G401 (cell line): Measurements from ENCODE around the gene IFNL1. TPM values are rescaled to one million over a fixed set of nuclear protein-coding genes. Genes with fewer than 3 reads are reported as not detected.
"Not testable (repeated sequence)": the region's sequence is repeated elsewhere in the genome, so short reads cannot be mapped to it uniquely, and the experiment has no call there.

Experiments used
- DNase-seq: peaks from one replicate; pipeline ENCODE4 v3.0.0-alpha.2; 2015; ENCODE audit warnings: low spot score
- in situ Hi-C: cut with HindIII; loops from 2 replicates; pipeline ENCODE4 v1.10.0; 2016; ENCODE audit warnings: low sequenced_read_pairs, mixed read lengths
- total RNA-seq: library from RNA; depleted of rRNA; stranded (reverse); fragments of >200 nt; shearing (Covaris generic); gene quantifications from 2 replicates; pipeline ENCODE4 v1.2.3, GENCODE V29; 2014; rRNA removed

Gene IFNL1
- not detected in 2 replicates for total RNA-seq

DNA sequence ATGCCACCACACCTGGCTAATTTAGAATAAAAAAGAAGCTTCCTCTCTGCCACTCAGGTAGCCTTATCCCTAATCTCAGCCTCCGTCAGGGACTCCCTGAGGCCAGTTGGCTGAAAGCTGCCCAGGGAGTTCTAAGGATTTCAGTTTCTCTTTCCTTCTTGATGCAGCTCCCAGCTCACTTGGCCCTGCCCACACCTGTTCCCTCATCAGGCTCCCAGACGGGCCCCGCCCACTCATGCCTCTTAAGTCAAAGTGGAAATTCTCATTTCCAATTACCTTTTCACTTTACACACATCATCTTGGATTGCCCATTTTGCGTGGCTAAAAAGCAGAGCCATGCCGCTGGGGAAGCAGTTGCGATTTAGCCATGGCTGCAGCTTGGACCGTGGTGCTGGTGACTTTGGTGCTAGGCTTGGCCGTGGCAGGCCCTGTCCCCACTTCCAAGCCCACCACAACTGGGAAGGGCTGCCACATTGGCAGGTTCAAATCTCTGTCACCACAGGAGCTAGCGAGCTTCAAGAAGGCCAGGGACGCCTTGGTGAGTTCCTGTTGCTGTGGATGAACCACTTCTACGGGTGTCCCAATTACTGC, at the start of gene IFNL1:
Gene IFNL1, plus strand, starts transcription at position 353 of the 591 bp plus-strand sequence. Its CDS starts 15 bp downstream, at position 368.
- in situ Hi-C loops, result no loop called here

DNA sequence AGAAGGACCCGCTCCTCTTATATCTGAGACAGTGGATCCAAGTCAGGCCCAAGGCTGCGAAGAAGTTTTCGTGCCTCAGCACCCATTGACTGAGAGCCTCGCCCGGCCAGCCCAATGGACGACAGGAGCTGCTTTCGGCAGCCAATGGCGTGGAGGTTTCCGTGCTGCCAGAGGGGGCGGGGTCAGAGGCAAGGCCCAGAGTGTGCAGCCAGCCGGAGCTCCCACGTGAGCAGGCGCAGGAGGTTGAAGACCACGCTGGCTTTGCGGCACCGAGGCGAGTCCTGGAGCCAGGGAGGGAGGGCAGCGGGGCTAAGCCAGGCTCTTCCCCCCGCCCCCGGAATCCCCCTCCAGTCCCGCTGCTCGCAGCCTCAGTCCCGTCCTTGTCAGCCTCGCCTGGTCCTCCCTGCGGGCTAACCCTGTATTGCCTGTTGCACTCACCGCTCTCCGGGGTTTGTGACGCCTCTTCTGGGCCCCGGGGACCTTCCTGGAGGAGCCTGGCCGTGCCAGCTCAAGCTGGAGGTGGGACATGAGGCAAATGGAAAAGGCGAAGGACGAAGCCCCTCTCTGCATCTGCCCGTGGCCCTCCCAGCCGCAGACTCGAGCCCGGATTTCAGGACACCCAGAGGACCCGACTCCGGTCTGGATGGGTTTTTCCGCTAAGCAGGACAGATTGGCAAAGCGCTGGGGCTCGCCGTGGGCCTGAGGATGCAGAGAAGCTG, 49.1 kb upstream of the IFNL1 start:
- in situ Hi-C loops, result no loop called here

More for the DNA sequence above, at the start of gene IFNL1:
- DNase-seq, result no peak

DNA sequence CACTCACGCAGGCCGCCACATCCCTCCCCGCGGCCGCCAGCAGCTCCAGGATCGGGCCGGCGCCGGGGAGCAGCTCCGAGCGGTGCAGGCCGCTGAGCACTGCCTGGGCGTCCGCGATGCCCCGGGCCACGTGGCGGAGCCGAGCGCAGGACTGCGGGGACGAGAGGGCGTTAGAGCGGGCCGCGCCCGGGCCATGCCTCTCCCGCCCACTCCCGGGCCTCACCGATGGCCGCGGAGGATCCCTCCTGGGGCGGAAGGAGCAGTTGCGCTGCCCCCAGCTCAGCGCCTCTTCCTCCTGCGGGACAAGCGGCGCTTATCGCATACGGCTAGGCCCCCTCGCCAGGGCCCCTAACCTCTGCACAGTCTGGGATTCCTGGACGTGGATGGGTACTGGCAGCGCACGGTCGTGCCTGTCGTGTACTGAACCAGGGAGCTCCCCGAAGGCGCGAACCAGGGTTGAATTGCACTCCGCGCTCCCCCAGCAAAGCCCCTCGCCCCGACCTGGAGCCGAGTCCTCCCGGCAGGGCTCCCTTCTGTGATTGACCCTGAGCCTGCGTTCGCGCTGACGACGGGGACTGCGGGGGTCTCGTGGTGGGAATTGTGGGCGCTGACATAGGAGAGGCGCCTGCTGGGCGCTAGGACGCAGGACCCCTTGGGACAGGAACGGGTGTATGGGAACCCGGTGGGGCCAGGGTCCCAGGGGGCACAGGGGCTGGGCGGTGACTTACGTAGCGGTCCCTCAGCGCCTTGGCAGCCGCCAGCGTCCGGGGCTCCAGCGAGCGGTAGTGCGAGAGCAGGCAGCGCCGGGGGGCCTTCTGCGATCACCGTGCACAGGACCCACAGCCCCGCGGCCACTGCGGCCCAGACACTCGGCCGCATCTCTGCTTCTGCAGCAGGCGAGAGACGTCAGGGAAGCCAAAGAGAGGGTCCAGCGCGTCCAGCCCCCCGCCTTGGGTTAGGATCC, 48.2 kb upstream of the IFNL1 start:
- in situ Hi-C loops, result no loop called here

More for the DNA sequence above, 49.1 kb upstream of the IFNL1 start:
- DNase-seq, result peak; percentile 46

DNA sequence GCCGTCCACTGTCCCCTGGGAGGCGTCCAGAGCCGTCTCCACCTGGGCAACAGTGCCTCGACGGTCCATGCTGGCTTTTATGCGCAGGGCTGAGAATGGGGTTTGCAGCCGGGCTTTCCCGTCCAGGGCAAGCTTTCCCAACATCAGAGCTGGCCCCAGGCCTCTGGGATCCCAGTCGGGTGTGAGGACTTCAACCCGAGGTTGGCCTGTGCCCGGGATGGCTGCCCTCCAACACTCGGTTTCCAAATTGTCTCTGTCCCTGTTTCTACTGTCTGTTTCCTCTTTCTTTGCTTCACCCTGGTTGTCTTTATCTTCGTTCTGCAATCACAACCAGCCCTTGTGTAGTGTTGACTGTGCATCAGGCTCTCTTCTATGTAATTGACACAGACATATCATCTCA, 47.4 kb upstream of the IFNL1 start, which contains the start of gene IFNL4:
Gene IFNL4, minus strand, starts transcription at position 51 of the 400 bp plus-strand sequence.
- in situ Hi-C loops, result no loop called here
- no peak for DNase-seq

More for the DNA sequence above, 48.2 kb upstream of the IFNL1 start:
- peak; percentile 5 for DNase-seq

DNA sequence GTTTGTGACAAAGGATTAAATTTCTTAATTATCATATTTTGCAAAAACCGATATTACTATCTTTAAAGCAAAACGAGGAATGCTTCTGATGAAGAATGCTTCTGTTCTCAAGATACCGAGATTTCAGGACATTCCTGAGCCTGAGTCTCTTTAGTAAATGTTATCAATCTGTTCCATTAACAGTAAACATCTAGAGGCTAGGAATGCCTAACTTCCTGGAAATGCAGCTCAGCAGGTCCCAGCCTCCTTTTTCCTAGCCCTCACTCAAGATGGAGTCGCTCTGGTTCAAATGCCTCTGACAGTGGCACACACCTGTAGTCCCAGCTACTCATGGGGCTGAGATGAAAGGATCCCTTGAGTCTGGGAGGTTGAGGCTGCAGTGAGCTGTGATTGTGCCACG, 45.1 kb upstream of the IFNL1 start:
- in situ Hi-C loops, result no loop called here
- DNase-seq, result no peak

DNA sequence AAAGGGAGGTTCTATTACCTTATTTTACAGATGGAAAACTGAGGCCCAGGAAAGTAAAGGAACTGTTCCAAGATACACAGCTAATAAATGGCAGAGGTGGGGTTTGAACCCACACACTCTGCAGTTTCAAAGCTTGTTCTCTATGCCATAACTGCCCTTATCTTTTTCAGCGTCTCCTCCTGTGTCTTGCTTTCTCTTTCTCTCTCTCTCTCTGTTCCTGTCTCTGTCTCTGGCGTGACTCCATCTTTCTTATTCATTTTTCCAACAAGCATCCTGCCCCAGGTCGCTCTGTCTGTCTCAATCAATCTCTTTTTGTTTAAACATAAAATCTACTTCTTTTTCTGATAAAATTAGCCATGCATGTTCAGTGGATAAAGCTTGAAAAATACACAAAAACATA, 44.4 kb upstream of the IFNL1 start:
- in situ Hi-C loops, result no loop called here
- no peak for DNase-seq

DNA sequence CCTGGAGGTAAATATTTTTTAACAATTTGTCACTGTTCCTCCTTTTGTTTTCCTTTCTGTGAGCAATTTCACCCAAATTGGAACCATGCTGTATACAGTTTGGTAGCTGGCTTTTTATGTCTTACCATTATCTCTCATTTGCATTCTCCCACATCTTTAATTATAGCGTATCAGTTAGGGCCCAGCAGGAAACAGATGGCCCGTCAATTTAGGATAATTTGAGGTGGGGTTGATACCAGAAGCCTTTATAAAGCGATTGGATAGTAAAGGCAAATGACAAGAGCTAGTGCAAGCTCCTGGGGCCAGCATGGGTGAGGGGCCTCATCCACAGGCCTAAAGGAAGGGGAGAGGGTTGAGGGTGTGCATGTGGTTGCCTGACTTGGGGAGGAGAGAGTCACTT, 43.7 kb upstream of the IFNL1 start:
- DNase-seq, result no peak
- in situ Hi-C loops, result no loop called here

DNA sequence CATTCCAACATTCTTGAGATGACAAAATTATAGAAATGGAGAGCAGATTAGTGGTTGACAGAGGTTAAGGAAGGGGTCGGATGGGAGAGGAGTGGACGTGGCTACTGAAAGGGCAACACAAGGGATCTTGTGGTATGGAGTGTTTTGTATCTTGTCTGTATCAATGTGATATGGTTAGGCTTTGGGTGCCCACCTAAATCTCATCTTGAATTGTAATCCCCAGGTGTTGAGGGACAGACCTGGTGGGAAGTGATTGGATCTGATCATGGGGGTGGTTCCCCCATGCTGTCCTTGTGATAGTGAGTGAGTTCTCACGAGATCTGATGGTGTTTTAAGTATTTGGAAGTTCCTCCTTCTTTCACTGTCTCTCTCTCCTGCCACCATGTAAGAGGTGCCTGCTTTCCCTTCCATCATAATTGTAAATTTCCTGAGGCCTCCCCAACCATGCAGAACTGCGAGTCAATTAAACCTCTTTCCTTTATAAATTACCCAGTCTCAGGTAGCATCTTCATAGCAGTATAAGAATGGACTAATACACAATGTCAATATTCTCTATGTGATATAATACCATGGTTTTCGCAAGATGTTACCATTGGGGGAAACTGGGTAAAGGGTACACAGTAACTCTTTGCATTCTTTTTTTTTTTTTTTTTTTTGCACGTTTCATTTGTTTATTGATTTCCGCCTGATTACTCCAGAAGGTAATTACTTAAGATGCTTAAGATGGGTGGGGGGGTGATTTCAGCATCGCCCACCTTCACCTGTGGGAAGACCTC, 42.6 kb upstream of the IFNL1 start:
- in situ Hi-C loops, result no loop called here
- no peak for DNase-seq

DNA sequence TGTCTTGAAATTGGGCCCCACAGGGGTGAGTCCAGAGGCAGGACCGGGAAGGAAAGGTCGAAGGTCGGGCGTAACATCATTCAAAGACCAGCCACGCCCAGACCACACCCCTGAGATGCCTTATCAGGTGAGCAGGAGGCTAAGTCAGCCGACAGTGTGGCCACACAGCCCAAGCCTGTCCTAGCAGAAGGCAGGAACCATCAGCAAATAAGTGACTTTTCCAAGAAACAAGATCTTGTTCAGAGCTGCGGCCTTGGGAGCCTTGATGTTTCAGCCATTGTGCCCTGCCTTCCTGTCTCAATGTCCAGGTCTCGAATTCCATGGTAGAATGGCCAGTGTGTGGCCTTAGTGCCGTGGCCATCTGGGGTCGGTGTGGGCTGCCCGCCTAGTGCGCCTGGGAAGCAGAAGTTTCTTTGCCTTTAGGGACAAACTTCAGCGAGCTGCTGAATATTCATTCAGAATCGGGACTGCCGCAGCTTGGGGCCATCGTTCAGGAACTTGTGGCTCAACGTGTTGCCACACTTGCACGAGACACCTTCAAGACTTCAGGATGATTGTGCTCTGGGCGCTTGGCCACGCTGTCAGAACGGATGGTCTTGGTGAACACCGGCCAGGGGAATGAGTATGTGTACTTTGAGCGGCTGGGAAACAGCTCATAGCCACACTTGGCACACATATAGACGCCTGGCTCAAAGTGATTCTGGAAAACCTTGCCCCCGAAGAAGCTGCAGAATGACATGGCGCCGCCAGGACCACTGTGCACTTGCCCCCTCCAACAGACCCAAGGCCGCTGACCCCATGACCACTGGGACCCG, 41.5 kb upstream of the IFNL1 start:
- no peak for DNase-seq
- in situ Hi-C loops, result no loop called here

DNA sequence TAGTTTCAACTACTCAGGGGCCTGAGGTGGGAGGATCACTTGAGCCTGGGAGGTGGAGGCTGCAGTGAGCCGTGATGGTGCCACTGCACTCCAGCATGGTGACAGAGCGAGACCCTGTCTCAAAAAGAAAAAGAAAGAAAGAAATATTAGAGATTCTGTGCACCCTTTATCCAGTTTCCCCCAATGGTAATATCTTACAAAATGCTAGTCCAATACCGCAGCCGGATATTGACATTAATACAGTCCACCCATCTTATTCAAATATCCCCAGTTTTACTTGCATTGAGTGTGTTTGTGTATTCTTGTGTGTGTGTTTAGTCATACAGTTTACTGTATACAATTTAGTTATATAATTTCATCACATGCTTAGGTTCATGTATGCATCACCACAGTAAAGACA, 39.0 kb upstream of the IFNL1 start:
- DNase-seq, result no peak
- in situ Hi-C loops, result no loop called here

DNA sequence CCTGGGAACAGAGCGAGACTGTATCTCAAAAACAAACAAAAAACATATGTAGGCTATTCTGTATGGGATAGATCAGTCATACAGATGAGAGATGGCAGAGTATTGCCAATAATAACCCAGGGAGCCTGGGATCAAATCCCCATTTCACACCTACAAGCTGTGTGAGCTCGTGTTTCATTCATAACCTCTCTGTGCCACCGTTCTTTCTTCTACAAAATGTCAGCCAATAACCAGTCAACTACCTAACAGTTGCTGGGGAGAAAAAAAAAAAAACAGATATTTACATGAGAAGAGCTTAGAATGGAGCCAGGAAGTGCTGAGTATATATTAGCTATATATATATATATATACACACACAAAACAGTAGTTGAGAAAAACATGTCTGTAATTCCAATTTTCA, 34.5 kb upstream of the IFNL1 start:
- no peak for DNase-seq
- in situ Hi-C loops, result no loop called here

DNA sequence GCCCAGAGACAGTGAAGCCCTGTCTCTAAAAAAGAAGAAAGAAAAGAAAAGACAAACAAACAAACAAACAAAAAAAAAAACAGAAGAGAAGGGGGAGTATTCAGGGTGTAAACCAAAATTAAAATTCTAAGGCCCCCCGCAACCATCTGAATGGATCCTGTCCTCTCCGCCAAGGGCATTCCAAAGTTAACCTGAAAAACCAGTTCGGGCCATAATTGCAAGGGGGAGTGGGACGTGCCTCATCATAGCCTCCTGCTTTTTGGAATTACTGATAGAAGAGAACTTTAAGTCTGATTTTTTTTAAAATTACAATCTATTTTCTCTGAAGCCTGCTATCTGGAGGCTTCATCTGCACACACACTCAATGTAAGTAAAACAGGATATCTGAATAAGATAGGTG, 33.7 kb upstream of the IFNL1 start:
- in situ Hi-C loops, result no loop called here
- no peak for DNase-seq

DNA sequence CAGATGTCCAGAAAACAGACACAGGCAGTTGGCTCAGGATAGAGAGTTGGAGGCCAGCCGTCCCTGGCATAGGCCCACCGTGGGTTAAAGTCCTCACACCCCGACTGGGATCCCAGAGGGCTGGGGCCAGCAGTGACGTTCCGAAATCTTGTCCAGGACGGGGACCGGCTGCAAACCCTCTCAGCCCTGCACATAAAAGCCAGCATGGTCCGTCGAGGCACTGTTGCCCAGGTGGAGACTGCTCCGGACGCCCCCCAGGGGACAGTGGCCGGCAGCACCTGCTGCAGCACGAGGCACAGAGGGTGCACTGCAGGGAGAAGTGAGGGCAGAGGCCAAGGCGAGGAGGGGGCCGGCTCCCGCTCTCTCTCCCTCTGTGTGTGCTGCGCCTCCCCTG, 32.3 kb upstream of the IFNL1 start:
- in situ Hi-C loops, result no loop called here
- no peak for DNase-seq

DNA sequence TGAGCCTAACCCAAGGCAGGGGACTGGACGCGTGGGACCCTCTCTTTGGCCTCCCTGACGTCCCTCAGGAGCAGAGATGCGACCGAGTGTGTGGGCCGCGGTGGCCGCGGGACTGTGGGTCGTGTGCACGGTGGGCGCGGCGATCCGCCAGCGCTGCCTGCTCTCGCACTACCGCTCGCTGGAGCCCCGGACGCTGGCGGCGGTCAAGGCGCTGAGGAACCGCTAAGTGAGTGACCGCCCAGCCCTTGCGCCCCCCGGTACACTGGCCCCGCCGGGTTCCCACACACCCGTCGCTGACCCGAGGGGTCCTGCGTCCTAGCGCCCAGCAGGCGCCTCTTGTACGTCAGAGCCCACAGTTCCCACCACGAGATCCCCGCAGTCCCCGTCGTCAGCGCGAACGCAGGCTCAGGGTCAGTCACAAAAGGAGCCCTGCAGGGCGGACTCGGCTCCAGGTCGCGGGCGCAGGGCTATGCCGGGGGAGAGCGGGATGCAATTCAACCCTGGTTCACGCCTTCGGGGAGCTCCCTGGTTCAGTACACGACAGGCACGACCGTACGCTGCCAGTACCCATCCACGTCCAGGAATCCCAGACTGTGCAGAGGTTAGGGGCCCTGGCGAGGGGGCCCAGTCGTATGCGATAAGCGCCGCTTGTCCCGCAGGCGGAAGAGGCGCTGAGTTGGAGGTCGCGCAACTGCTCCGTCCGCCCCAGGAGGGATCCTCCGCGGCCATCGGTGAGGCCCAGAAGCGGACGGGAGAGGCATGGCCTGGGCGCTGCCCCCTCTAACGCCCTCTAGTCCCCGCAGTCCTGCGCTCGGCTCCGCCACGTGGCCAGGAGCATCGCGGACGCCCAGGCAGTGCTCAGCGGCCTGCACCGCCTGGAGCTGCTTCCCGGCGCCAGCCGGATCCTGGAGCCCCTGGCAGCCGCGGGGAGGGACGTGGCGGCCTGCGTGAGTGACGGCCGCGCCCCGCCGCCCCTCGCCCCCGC, 31.6 kb upstream of the IFNL1 start:
- in situ Hi-C loops, result no loop called here

DNA sequence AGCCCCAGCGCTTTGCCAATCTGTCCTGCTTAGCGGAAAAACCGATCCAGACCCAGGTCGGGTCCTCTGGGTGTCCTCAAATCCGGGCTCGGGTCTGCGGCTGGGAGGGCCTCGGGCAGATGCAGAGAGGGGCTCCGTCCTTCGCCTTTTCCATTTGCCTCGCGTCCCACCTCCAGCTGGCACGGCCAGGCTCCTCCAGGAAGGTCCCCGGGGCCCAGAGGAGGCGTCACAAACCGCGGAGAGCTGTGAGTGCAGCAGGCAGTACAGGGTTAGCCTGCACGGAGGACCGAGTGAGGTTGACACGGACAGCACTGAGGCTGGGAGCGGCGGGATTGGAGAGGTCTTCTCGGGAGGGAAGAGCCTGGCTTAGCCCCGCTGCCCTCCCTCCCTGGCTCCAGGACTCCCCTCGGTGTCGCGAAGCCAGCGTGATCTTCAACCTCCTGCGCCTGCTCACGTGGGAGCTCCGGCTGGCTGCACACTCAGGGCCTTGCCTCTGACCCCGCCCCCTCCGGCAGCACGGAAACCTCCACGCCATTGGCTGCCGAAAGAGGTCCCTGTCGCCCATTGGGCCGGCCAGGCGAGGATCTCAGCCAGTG, 30.8 kb upstream of the IFNL1 start:
- in situ Hi-C loops, result no loop called here
- DNase-seq, result peak; percentile 33

More for the DNA sequence above, 31.6 kb upstream of the IFNL1 start:
- peak; percentile 18 for DNase-seq

DNA sequence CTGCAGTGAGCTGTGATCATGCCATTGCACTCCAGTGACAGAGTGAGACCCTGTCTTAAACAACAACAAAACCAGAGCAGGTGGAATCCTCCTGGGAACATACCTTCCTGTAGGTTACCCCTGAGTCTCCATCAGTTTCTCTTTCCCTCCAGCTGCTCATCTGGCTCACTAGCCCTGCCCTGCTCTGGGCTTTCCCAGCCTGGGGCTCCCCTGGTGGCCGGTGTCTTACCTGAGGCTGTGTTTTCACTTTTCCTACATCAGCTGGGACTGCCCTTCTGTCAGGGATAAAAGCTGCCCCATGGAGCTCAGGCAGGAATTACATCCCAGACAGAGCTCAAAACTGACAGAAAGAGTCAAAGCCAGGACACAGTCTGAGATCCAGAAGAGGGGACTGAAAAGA, 28.1 kb upstream of the IFNL1 start, which contains the start of gene IFNL2:
Gene IFNL2, plus strand, starts transcription at position 312 of the 400 bp plus-strand sequence. CDS start 173 bp downstream, outside the sequence.
- in situ Hi-C loops, DNase-seq: not testable (repeated sequence)
